HG02610 (cell line): ENCODE data around the gene CLDN9.

Experiments used
- ATAC-seq: cut with Tn5 transposase; IDR thresholded peaks from one replicate; pipeline ENCODE4 v1.9.1; 2021; ENCODE audit warnings: mild to moderate bottlenecking, moderate library complexity; ENCODE audit not compliant: unreplicated experiment

Gene CLDN9

GRCh38 chr16:3028716-3029319, 16.1 kb downstream of the CLDN9 start:
- ATAC-seq = no peak

- ATAC-seq = no peak
These were observed 16.9 kb downstream of the CLDN9 start for GRCh38 chr16:3029491-3030221.

- no peak for ATAC-seq
These were observed 17.8 kb downstream of the CLDN9 start for GRCh38 chr16:3030222-3031212.

- no peak for ATAC-seq
These were observed 19.9 kb downstream of the CLDN9 start for GRCh38 chr16:3032624-3033023.

- no peak for ATAC-seq
These were observed 22.7 kb downstream of the CLDN9 start for GRCh38 chr16:3035289-3035971.

GRCh38 chr16:3035972-3036725, 23.4 kb downstream of the CLDN9 start:
- ATAC-seq = no peak

DNA sequence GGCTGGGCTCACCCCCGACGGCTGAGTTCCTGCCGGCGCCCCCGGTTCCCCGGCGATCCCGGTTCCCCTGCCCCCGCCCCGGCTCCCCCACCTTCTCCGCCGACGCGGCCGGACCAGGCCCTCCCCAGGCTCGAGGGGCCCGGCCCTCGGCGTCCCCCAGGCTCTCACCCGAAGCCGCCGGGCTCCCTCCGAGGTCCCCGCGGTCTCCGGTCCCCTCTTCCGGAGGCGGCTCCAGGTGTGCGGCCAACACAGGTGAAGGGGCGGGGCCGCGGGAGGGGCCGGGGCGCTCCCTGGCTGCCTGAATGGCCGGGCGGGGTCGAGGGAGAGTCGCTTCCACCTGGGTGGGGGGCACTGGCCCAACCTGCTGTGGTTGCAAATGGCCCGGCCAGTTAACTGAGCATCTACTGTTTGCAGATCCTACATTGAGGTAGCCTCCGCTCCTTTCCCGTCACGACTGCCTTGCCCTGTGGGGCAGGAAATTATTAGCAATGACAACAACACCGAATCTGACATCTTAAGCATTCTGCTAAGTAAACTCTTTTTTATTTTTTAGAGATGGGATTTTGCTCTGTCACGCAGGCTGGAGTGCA, 24.1 kb downstream of the CLDN9 start, which contains the start of gene BICDL2:
Gene BICDL2, minus strand, starts transcription at position 219 of the 590 bp plus-strand sequence. CDS start 1,448 bp downstream, outside the sequence.
- no peak for ATAC-seq

- no peak for ATAC-seq
These were observed 25.5 kb downstream of the CLDN9 start for GRCh38 chr16:3038256-3038655.

- ATAC-seq = no peak
These were observed 26.2 kb downstream of the CLDN9 start for GRCh38 chr16:3038896-3039295.

- no peak for ATAC-seq
These were observed 29.7 kb downstream of the CLDN9 start for GRCh38 chr16:3042376-3042775.

DNA sequence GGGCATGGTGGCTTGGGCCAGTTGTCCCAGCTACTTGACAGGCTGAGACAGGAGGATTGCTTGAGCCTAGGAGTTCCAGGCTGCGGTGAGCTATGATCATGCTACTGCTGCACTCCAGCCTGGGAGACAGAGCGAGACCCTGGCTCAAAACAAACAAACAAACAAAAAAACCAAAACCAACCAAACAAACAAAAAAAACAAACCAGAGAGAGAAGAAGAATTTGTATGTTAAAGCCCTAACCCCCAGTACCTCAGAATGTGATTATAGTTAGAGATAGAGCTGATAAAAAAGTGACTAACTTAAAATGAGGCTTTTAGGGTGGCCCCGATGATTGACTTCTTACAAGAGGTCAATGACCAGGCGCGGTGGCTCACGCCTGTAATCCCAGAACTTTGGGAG, 32.0 kb downstream of the CLDN9 start:
- ATAC-seq = no peak

DNA sequence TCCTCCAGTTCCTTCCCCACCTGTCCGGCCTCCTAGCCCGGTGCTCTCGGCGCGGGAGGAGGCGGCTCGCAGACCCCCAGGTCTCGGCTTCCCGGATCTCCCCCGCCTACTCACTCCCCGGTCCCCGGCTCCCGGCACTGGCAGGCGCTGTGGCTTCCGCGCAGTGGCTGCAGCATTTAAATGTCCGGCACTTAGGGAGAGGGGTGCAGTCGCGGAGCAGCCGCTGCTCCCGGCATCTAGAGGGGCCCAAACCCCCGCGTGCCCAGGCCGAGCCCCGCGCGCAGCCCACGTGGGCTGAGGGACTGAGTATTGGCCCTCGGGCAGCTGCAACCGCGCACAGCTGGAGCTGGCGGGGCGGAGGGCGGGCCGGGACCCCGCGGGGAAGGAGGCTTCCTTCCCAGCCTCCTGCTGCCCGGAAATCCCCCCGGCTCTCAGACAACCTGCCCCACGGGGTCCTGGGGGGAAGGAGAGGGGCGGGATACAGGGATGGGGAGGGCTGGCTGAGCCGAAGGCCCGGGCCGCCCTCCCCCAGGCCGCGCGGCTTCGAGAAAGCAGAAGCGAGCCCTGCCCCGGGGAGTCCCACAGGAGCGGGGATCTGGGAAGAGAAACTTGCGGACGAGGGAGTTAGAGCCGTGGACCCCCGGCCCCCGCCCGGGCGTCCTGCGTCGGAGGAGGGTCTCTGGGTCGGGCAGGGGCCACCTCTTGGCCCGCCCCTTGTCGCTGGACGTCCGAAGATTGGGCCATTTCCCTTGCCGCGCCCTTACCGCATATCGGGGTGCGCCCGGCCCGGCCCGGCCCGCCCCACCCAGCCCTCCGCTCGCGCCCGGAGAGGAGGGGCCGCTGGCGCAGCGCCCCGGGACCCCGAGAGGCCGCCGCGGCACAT, 33.3 kb downstream of the CLDN9 start, which contains the start of gene MMP25:
Gene MMP25, plus strand, starts transcription at position 804 of the 883 bp plus-strand sequence. CDS start 357 bp downstream, outside the sequence.
- ATAC-seq = no peak

DNA sequence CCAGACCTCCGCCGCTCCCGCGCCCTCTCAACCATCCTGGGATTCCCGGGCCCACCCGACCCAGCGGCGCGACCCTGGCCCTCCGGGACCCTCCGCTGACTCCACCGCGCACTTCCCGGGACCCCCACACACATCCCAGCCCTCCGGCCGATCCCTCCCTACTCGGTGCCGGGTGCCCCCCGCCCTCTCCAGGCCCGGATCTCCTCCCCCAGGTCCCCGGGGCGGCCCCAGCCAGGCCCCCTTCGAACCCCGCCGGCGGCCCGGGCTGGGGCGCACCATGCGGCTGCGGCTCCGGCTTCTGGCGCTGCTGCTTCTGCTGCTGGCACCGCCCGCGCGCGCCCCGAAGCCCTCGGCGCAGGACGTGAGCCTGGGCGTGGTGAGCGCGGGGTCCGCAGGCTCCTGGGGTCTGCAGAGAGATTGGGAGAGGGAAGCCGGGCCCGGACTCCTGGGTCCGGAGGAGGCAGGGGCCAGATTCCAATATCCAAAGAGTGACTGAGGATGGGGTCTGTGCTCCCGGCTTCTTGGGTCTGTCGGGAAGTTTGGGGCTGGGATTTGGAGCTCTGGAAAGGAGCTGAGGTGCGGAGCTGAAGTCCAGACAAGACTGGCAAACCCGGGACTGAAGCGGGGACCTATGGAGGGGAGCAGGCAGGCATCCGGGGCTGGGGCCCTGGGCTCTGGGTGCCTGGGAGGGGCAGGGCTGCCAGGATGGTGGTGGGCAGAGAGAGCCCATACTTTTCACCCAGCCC, 34.1 kb downstream of the CLDN9 start:
- no peak for ATAC-seq

GRCh38 chr16:3047387-3047720, 34.6 kb downstream of the CLDN9 start:
- ATAC-seq = no peak

GRCh38 chr16:3049921-3050481, 37.3 kb downstream of the CLDN9 start:
- ATAC-seq = no peak

- ATAC-seq = no peak
These were observed 37.8 kb downstream of the CLDN9 start for GRCh38 chr16:3050487-3050886.

- ATAC-seq = no peak
These were observed 38.3 kb downstream of the CLDN9 start for GRCh38 chr16:3051009-3051408.

GRCh38 chr16:3051494-3051893, 38.8 kb downstream of the CLDN9 start:
- ATAC-seq = no peak
